ENCODE results near the gene ACSF2.

The ACSF2 gene

GRCh38 chr17:50440838-50441829, 15.1 kb downstream of the ACSF2 start:
- DNase-seq: no peak

- DNase-seq: no peak
Observed at GRCh38 chr17:50443505-50443974, 17.5 kb downstream of the ACSF2 start.

- no peak for DNase-seq
Observed at GRCh38 chr17:50444841-50445715, 19.1 kb downstream of the ACSF2 start.

GRCh38 chr17:50445730-50446325, 19.8 kb downstream of the ACSF2 start:
- DNase-seq: no peak

DNA sequence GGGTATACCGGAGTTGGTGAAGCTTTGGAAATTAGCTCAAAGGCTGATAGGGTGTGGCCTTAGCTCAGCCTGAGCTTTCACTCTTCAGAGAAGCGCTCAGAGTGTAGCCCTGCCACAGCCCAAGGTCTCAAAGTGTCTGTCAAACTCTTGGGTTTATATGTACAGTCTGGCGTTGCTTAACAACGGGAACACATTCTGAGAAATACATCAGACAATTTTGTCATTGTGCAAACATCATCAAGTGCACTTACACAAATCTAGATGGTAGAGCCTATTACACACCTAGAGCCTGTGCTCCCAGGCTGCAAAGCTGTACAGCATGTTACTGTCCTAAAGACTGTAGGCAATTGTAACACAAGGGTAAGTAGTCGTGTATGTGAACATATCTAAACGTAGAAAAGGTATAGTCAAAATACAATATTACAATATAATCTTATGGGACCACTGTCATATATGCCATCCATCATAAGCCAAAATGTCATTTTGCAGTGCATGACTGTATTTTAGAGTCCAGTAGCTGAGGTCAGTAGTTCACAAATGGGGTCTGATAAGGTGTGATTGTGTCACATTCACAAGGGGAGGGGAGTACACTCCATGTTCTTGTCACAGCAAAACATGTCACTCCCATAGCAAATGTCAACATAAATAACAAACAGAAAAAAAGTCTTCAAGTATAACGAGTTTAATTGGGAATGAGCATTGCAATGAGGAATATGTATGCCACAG, 22.0 kb downstream of the ACSF2 start:
- no peak for DNase-seq

DNA sequence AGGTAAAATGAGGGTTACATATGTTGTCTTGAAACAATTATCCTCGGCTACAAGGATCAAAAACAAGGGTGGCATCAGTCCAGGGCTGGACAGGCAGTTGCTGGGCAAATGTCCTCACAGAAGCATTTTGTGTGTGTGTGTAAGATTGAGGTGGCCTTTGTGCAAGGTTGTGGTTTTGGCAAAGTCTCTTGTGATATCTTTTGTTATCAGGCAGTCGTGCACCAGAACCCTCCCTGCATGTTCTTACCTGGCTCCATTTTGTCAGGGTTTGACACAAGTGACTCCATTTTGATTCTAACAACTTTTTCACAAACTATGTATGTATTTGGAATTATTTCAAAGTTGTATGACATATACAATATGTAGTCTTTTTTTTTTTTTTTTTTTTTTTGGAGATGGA, 22.6 kb downstream of the ACSF2 start:
- DNase-seq: no peak

DNA sequence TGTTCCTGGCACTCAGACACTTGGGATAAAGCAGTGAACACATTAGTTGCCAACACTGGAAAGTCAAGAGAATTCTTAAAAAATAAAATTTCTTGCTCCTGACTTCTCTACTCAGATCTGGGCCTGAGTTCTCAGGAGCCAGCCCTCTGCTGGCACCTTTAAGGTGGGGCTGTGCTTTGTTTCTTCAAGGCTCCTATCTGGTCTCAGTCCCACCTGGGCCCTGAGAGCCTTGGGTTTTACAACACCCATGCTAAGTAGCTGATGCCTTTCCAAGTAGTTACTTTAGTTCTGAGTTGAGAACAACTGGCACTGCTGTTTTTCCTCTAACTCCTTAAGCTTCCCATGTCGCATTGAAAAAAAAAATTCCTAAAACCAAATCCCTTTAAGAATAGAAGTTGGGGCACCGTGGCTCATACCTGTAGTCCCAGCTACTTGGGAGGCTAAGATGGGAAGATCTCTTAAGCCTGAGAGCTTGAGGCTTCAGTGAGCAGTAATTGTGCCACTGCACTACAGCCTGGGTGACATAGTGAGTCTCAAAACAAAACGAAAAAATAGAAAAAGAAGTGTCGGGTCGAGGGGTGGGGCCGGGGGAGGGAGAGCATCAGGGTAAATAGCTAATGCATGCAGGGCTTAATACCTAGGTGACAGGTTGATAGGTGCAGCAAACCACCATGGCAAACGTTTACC, 26.1 kb downstream of the ACSF2 start:
- no peak for DNase-seq

- no peak for DNase-seq
Observed at GRCh38 chr17:50452630-50453300, 26.7 kb downstream of the ACSF2 start.

DNA sequence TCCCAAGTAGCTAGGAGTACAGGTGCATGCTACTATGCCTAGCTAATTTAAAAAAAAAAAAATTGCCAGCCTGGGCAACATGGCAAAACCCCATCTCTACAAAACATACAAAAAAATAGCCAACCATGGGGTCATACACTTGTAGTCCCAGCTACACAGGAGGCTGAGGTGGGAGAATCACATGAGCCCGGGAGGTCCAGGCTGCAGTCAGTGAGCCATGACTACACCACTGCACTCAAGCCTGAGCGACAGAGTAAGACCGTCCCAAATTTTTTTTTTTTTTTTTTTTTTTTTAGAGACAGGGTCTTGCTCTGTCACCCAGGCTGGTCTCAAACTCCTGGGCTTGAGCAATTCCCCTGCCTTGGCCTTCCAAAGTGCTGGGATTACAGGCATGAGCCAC, 27.9 kb downstream of the ACSF2 start:
- DNase-seq: no peak

DNA sequence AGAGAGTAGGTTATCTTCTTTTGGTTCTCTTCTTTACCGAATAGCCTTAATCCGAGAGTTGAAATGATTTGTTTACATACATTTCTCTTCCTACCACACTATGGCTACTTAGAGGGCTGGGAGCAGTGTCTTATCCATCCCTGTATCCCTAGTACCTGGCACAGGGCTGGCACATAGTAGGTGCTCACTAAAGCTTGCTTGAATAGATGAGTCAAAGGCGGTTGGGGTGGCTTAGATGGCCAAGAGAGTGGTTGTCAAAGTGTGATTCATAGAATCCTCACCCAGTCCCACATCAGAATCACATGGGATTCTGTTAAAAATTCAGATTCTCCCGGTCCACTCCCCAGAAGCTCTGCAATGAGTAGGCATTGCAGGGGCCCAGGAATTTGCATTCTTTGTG, 31.6 kb downstream of the ACSF2 start:
- DNase-seq: no peak

DNA sequence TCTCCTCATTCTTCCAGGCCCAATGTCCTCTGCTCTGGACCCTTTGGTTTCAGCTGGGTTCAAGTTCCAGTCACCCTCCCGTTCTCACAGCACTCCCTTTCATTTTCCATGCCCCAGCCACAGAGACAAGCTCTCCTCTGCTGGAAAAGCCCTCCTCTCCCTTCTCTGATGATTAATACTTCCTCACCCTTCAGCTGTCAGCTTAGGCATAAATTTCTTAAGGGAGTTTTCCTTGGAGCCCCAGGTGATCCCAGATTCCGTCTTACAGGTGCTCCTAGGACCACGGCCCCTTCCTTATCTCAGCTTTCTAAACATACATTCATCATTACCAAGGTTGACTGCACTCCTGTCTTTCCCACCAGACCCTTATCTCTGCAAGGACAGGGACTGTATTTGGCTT, 32.3 kb downstream of the ACSF2 start:
- no peak for DNase-seq

DNA sequence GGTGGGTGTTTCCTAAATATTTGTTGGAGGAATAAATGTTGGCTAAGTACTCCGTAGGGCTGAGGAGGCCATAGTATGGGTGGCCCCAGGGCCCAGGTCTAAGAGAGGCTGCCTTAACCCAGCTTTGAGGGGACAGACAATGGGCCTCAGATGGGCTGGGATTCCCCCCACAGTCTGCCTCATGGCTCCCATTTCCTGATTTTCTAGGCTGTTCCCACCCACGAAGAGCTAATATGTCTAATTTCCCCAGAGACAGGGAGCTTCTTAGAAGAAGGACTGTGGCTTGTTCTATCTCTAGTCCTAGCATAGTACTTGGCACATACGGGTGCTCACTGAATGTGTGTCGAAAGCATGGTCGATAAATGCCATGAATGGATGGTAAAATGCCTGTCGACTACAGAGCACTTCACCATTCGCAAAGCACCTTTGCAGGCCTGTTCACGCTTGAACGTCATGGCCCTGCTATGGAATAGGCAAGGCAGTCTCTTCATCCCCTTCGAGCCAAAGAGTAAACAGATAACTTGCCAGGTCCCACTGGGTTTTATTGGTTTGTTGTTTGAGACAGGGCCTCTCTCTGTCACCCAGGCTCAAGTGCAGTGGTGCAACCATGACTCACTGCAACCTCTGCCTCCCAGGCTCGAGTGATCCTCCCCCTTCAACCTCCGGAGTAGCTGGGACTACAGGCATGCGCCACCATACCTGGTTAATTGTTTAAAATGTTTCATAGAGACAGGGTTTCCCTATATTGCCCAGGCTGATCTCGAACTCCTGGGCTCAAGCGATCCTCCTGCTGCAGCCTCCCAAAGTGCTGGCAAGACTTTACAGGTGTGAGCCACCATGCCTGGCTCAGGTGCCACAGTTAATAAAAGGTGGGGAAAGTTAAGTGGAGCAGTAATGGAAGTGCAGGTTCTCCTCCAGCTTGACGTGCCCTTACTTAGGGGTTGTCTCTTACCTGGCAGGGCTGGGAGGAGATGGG, 33.0 kb downstream of the ACSF2 start:
- no peak for DNase-seq

- no peak for DNase-seq
Observed at GRCh38 chr17:50459756-50460155, 33.7 kb downstream of the ACSF2 start.

DNA sequence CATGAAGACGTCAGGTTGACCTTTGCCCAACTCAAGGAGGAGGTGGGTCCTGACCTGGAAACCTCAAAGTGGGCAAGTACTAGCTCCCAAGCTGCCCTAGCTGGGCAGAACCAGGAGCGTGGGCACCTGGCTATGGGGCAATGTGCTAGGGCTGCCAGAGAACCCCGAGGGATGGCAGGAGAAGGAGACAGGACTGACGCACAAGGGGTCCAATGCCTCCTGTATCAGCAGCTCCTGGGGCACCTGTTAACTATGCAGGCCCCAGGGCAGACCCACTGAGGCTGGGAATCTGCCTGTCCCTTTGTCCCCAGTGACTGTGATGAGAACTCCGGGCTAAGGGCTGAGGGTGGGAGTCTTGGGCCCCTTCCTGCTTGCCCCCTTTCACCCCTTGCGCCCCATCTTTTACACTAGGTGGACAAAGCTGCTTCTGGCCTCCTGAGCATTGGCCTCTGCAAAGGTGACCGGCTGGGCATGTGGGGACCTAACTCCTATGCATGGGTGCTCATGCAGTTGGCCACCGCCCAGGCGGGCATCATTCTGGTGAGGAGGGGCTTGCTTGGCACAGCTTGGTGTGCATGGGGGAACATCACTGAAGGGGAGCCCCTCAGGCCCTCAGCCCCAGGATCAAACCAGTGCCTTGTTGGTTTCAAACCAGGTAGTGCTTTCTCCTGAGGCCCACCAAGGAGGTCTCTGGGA, 35.0 kb downstream of the ACSF2 start:
- no peak for DNase-seq

DNA sequence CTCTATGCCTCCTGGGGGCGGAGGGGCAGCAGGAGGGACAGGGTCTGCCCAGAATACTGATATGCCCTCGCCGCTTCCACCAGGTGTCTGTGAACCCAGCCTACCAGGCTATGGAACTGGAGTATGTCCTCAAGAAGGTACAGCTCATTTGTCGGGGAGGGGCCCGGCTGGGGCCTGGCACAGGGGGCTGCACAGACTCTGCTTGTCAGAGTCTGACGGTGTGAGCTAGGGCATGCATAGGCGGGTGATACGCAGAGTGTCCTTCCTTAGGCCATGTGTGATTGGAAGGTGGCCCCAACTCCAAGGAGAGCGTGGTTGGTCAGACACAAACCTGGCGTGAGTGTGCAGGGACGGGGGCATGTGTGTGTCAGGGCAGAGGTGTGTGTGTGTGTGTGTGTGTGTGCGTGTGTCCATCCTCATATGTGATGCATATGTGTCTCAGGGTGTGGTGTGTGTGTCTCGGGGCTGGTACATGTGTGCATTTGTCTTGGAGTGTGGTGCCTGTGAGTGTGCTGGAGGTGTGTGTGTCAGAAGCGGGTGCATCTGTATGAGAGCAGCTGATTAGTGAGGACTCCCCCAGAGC, 35.6 kb downstream of the ACSF2 start:
- no peak for DNase-seq

GRCh38 chr17:50462446-50462845, 36.4 kb downstream of the ACSF2 start:
- DNase-seq: no peak

GRCh38 chr17:50464121-50464520, 38.1 kb downstream of the ACSF2 start:
- DNase-seq: no peak

GRCh38 chr17:50464736-50465135, 38.7 kb downstream of the ACSF2 start:
- DNase-seq: no peak

DNA sequence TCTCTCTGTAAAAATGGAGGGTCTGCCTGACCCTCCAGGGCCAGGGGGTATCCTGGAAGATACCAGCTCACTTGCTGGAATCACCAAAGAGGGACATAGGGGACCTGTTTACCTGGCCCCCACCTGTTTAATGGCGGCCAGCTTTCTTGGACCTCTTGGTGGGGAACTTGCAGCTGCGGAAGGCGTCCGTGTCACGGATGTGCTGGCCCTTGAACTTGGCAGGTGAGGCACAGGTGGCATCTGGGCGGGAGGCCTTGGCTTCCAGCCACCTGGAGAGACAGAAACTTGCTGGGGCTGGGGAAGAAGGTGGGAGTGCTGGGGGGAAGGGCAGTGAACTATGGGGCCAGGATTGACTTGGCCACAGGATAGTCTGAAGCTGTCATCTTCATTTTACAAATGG, 39.2 kb downstream of the ACSF2 start:
- no peak for DNase-seq

Measured in stimulated activated CD4-positive, alpha-beta T cell treated with anti-CD3 and anti-CD28 coated beads, Interleukin-12 subunit alpha, Interleukin-12 subunit beta, amount 100 ng/mL, for 4 hours (primary cell).